Stimulated activated CD4-positive, alpha-beta T cell treated with anti-CD3 and anti-CD28 coated beads, Interleukin-4, amount 100 ng/mL, for 4 hours (primary cell): ENCODE data around the gene ZNF219.
A peak's percentile ranks its signal among the peaks of the same experiment; 100 is the strongest.

ENCODE experiments used
- DNase-seq, 2 experiments: peaks; one replicate each; pipeline ENCODE4 v3.0.0-alpha.2; 2020

ZNF219 gene

GRCh38 chr14:21098076-21098891 lies at the start of gene ZNF219:
Gene ZNF219, minus strand, starts transcription at chr14:21098655. Its CDS starts 5,064 bp downstream, at chr14:21093591.
- peak; percentile 21 to 32 for DNase-seq

GRCh38 chr14:21145437-21145836 lies 47.0 kb upstream of the ZNF219 start:
- no peak for DNase-seq

GRCh38 chr14:21142357-21142756 lies 43.9 kb upstream of the ZNF219 start:
- DNase-seq = no peak

GRCh38 chr14:21136024-21136423 lies 37.6 kb upstream of the ZNF219 start:
- no peak for DNase-seq

- DNase-seq = no peak
These were observed 35.4 kb upstream of the ZNF219 start for GRCh38 chr14:21133901-21134300.

- no peak for DNase-seq
These were observed 25.0 kb upstream of the ZNF219 start for GRCh38 chr14:21123429-21123828.

GRCh38 chr14:21121122-21121521 lies 22.7 kb upstream of the ZNF219 start:
- no peak for DNase-seq

- DNase-seq = no peak
These were observed 22.2 kb upstream of the ZNF219 start for GRCh38 chr14:21120686-21121085.

- DNase-seq = no peak
These were observed 20.5 kb upstream of the ZNF219 start for GRCh38 chr14:21118933-21119332.

GRCh38 chr14:21113369-21113768 lies 14.9 kb upstream of the ZNF219 start:
- no peak for DNase-seq

- no peak for DNase-seq
These were observed 13.8 kb upstream of the ZNF219 start for GRCh38 chr14:21112255-21112654.

- DNase-seq = no peak
These were observed 11.1 kb upstream of the ZNF219 start for GRCh38 chr14:21109377-21110138.

GRCh38 chr14:21108791-21109190 lies 10.3 kb upstream of the ZNF219 start:
- no peak for DNase-seq

GRCh38 chr14:21107283-21107800 lies 8.9 kb upstream of the ZNF219 start:
- no peak for DNase-seq

- DNase-seq = peak; percentile 67 to 70
These were observed 8.2 kb upstream of the ZNF219 start for GRCh38 chr14:21106498-21107282.

- DNase-seq = no peak
These were observed 7.7 kb upstream of the ZNF219 start for GRCh38 chr14:21106176-21106497.

GRCh38 chr14:21105095-21105494 lies 6.6 kb upstream of the ZNF219 start:
- no peak for DNase-seq

GRCh38 chr14:21104448-21105060 lies 6.1 kb upstream of the ZNF219 start:
- peak; percentile 53 to 60 for DNase-seq

- peak; percentile 89 to 92 for DNase-seq
These were observed 5.4 kb upstream of the ZNF219 start for GRCh38 chr14:21103710-21104447.

- DNase-seq = no peak
These were observed 4.9 kb upstream of the ZNF219 start for GRCh38 chr14:21103411-21103709.

- no peak for DNase-seq
These were observed 4.3 kb upstream of the ZNF219 start for GRCh38 chr14:21102521-21103410.
